ENCODE results near the gene SLC44A3. TPM values are rescaled to one million over a fixed set of nuclear protein-coding genes. Genes with fewer than 3 reads are reported as not detected.

The SLC44A3 gene
- total and polyA plus RNA-seq, 3 donors from 2014 or later = 2.7 to 6.4 (median 3.4) TPM

- no peaks in the 10 kb centered on the region for H3K27me3 ChIP-seq
- TF ChIP-seq, protein P1, sequence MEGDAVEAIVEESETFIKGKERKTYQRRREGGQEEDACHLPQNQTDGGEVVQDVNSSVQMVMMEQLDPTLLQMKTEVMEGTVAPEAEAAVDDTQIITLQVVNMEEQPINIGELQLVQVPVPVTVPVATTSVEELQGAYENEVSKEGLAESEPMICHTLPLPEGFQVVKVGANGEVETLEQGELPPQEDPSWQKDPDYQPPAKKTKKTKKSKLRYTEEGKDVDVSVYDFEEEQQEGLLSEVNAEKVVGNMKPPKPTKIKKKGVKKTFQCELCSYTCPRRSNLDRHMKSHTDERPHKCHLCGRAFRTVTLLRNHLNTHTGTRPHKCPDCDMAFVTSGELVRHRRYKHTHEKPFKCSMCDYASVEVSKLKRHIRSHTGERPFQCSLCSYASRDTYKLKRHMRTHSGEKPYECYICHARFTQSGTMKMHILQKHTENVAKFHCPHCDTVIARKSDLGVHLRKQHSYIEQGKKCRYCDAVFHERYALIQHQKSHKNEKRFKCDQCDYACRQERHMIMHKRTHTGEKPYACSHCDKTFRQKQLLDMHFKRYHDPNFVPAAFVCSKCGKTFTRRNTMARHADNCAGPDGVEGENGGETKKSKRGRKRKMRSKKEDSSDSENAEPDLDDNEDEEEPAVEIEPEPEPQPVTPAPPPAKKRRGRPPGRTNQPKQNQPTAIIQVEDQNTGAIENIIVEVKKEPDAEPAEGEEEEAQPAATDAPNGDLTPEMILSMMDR (IDR thresholded peaks at IDR 0.05) = no peak
- no peak for TF ChIP-seq POLR2A (IDR thresholded peaks at IDR 0.05)
- no peak overlapping the region for H3K4me3 ChIP-seq
- no peak overlapping the region for H3K27ac ChIP-seq
- peaks cover 10% of the 10 kb centered on the region for H3K4me1 ChIP-seq
- intact Hi-C loops (cut with DNase I; ENCODE audit: low total_unique reads) = no loop called here
- no peaks in the 10 kb centered on the region for H3K36me3 ChIP-seq (ENCODE audit: low read depth, missing control alignments)
- no peak for DNase-seq
- 93 to 96% methylated on average over 3 of the region's 3 CpGs for WGBS, 2 donors
- H3K9me3 ChIP-seq = no peaks in the 10 kb centered on the region
Observed at GRCh38 chr1:94876362-94876761, 56.2 kb downstream of the SLC44A3 start.

- 84 to 90% methylated on average over 5 of the region's 5 CpGs for WGBS, 2 donors
- Histone ChIP-seq H3K27me3 (no peaks in the 10 kb centered on the region), H3K4me3 (no peak overlapping the region), H3K4me1 (peaks cover 7% of the 10 kb centered on the region), H3K27ac (no peak overlapping the region), H3K9me3 (no peaks in the 10 kb centered on the region), H3K36me3 (ENCODE audit: low read depth, missing control alignments) (no peaks in the 10 kb centered on the region)
- intact Hi-C loops (cut with DNase I; ENCODE audit: low total_unique reads) = no loop called here
- no peak for TF ChIP-seq POLR2A (IDR thresholded peaks at IDR 0.05)
- TF ChIP-seq, protein P1 (IDR thresholded peaks at IDR 0.05) = no peak
- DNase-seq = no peak
Observed at GRCh38 chr1:94878329-94878728, 58.2 kb downstream of the SLC44A3 start.

GRCh38 chr1:94883691-94884090, 63.5 kb downstream of the SLC44A3 start:
- no peaks in the 10 kb centered on the region for H3K9me3 ChIP-seq
- TF ChIP-seq, protein P1 (IDR thresholded peaks at IDR 0.05) = no peak
- no peak for TF ChIP-seq POLR2A (IDR thresholded peaks at IDR 0.05)
- peaks cover 6% of the 10 kb centered on the region for H3K4me1 ChIP-seq
- H3K27me3 ChIP-seq = no peaks in the 10 kb centered on the region
- WGBS, 2 donors = 31 to 37% methylated on average over 4 of the region's 4 CpGs
- no peak for DNase-seq
- peak overlapping the region; percentile 19 to 75 for H3K27ac ChIP-seq
- intact Hi-C loops (cut with DNase I; ENCODE audit: low total_unique reads) = no loop called here
- no peak overlapping the region for H3K4me3 ChIP-seq
- no peaks in the 10 kb centered on the region for H3K36me3 ChIP-seq (ENCODE audit: low read depth, missing control alignments)

DNA sequence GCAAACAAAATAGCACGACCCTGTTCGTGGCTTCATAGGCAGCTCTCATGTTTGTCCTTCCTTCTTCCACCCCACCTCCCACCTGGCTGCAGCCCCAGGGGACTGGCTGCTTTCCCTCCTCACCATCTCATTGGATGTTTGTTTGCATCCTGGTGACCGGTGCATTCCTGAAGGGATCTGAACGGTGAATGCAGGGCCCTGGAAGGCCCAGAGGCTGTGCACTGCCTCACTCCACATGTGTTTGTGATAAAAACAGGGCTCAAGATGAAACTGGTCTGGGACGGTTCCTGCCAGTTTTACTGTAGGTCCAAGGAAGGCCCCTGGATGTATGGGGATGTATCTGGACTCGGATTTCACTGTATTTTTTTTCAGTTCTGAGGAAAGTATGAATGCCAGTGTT, 63.9 kb downstream of the SLC44A3 start:
- H3K27ac ChIP-seq = peak overlapping the region; percentile 19 to 75
- DNase-seq = peak; percentile 29
- H3K36me3 ChIP-seq (ENCODE audit: low read depth, missing control alignments) = no peaks in the 10 kb centered on the region
- no peaks in the 10 kb centered on the region for H3K27me3 ChIP-seq
- H3K4me3 ChIP-seq = no peak overlapping the region
- H3K9me3 ChIP-seq = no peaks in the 10 kb centered on the region
- H3K4me1 ChIP-seq = peaks cover 6% of the 10 kb centered on the region
- TF ChIP-seq, protein P1 (IDR thresholded peaks at IDR 0.05) = no peak
- TF ChIP-seq POLR2A (IDR thresholded peaks at IDR 0.05) = no peak
- intact Hi-C loops (cut with DNase I; ENCODE audit: low total_unique reads) = no loop called here
- 32 to 44% methylated on average over 6 of the region's 6 CpGs for WGBS, 2 donors

DNA sequence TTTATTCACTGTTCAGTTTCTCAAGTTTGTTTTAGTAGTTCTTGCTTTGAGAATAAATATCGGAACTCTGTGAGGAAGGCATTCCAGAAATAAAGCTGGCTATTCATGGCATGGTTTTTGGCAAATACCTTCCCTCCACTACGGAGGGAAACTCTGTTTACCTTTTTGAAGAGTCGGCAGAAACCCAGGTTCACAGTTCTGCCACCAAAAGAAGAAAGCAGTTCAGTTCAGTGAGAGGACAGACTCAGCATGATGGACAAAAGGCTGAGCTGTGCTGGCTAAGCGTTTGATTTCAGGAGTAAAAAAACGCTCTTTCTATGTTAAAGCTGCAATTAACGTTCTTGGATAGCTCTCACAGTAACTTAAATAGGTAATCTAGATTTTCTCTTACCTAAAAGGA, 64.3 kb downstream of the SLC44A3 start:
- Histone ChIP-seq H3K27me3 (no peaks in the 10 kb centered on the region), H3K9me3 (no peaks in the 10 kb centered on the region), H3K4me1 (peaks cover 6% of the 10 kb centered on the region), H3K36me3 (ENCODE audit: low read depth, missing control alignments) (no peaks in the 10 kb centered on the region), H3K27ac (peak overlapping the region; percentile 19 to 75), H3K4me3 (no peak overlapping the region)
- no peak for DNase-seq
- no peak for TF ChIP-seq POLR2A (IDR thresholded peaks at IDR 0.05)
- TF ChIP-seq, protein P1 (IDR thresholded peaks at IDR 0.05) = no peak
- WGBS, 2 donors = 63 to 69% methylated on average over 6 of the region's 6 CpGs
- intact Hi-C loops (cut with DNase I; ENCODE audit: low total_unique reads) = no loop called here
